UCSD-AML1 (cell line): ENCODE data around the gene PPIL1.
"Not testable (repeated sequence)": the region's sequence is repeated elsewhere in the genome, so short reads cannot be mapped to it uniquely, and the experiment has no call there.

Source experiments
- DNase-seq: peaks from one replicate; lab custom pipeline; 2025; ENCODE audit not compliant: unreplicated experiment; lab: John Stamatoyannopoulos, UW

Gene PPIL1

DNA sequence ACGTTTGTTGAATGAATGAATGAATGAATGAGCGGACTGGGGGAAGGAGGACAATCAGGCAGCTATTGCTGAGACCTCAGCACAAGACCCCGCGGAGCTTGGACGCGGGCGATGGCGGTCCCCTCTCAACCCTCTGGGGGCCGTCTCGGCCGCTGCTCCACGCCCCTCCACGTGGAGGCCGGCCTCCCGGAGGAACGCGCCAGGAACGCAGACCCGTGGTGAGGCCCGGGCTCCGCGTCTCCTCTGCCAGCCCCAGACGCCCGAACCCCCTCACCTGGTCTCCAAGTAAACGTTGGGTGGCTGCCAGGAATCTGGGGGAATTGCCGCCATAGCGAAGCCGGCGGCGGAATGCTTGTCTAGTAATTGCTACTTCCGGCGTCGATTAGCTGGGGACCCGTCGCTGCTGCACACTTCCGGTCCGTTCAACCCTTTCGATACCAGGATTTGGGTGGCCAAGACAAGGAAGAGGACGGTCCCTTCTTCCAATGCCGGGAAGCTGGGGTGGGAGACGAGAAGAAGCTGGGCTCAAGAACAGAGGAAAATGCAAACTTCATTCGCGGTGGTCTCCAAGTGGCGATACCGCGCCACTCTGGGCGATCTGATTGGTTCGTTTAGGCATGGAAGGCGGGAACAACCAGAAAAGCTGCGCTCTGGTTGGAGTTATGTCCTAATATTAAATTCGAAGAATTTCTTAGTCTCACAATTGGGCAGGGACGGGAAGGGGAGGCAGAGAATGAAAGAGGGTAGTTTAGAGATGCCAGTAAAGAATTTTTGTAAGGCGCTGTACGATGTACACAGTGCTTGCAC, at the start of gene PPIL1:
PPIL1 (minus strand) TSS at position 361 of the 807 bp plus-strand sequence; CDS start at position 330, 31 bp downstream.
- peak; percentile 86 for DNase-seq

DNA sequence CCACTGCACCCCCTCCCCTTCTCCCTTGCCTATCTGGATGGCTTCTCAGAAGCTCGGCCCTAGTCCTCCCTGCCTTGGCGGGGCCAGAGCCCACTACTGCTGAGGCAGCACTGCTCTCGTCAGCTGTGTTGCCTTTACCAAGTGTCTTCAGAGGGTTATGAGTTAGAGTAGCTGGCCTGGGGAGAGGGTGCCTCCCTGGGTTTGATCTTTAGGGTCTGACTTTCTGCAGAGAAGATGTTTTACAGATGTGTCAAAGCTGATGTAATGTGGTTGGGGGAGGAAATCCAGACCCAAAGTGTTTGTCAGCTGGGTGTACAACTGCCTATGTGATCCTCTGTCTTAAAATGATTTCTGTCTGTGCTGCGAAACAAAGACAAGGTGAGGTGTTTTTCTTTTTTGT, 49.5 kb upstream of the PPIL1 start:
- DNase-seq, result no peak

DNA sequence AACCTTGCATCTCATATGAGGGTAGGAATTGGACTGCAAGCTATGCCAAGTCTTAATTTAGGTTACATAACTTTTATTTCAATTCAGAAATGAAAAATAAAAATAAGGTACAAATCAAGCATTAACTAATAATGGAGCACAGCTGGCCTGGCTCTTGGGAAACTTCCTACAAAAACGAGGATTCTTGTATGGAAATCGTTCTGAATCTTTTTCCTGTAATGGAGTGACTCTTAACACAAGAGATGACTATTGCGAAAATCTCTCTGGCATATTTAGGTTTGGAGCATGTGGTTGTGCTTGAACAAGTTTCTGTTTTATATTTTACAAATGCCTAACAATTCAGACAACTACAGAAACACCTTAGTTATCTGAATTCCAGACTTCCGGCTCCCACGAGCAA, 45.9 kb upstream of the PPIL1 start:
- DNase-seq, result no peak

DNA sequence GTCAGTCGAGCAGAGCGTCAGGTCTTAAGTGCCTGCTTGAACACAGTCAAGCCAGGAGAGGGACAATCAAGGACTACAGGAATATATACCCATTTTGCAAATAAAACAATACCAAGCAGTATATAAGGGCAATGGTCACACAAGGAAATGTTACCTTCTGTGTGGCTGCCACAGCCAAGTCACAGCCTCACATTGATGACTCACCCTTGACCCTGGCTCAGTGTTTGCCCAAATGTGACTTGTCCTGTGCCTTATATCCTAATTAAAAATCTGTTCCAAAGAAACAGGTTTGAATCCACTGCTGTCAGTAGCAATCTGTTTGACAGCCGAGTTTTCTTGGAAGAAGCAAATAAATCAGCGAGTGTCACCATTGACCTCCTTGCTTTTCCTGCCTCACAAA, 45.4 kb upstream of the PPIL1 start:
- no peak for DNase-seq

DNA sequence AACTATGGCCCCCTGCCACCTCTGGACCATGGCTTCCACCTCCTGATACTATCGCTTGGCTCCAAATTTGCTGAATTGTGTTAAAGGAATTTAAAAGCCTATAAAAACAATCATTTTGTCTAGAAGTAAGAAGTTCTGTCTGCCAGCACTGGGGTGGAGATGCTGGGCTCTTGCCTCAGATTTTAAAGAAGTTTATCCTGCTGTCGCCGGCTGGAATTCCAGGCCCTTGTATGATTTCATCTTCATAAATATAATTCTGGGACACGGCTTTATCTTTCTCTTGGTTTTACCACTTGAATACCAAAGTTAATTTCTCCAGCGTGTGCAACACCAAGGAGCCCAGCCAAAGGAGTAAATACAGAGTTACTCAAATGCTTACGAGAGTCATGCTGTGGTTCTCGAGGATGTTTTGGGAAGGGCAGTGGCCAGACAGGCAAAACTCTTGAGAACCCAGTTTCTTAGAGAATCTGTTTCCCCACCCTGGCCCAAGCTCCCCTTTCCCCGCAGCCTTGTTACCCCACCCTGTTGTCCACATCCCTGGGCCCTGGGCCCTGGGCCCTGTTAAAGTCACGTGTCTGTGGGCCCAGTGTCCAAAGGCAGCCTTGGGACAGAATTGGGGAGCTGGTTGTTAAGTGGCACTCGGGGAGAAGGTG, 43.1 kb upstream of the PPIL1 start:
- no peak for DNase-seq

DNA sequence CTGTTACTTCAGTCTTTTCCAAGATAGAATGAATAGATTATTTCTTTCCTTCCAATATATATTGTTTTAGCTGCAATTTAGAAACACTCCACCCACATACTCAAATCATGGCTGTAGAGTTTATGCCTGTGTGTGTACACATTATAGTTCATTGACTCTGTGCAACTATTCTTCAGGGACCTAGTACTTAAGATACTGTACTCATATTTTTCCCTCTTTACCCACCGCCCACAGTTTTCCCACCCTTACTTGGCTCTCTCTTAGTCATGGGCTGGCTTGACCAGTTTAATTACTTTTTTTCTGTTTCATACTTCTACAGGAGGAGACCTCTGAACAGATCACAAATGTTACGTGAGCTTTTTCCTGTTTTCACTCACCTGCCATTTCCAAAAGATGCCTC, 41.5 kb upstream of the PPIL1 start:
- DNase-seq, result no peak

DNA sequence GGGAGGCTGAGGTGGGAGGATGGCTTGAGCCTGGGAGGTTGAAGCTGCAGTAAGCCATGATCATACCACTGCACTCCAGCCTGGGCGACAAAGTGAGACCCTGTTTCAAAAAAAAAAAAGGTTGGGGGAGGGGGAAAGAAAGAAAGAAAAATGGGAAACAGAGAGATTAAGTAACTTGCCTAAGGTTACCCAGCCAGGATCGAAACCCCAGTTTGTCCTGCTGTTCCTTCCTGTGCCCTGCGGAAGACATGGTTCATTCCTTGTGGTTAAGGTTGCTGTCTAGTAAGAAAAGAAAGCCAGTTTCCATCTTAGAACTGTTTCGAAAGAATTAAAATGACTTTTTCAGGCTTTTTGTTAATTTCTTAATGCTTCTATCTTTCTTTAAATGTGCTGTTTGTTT, 41.0 kb upstream of the PPIL1 start:
- no peak for DNase-seq

DNA sequence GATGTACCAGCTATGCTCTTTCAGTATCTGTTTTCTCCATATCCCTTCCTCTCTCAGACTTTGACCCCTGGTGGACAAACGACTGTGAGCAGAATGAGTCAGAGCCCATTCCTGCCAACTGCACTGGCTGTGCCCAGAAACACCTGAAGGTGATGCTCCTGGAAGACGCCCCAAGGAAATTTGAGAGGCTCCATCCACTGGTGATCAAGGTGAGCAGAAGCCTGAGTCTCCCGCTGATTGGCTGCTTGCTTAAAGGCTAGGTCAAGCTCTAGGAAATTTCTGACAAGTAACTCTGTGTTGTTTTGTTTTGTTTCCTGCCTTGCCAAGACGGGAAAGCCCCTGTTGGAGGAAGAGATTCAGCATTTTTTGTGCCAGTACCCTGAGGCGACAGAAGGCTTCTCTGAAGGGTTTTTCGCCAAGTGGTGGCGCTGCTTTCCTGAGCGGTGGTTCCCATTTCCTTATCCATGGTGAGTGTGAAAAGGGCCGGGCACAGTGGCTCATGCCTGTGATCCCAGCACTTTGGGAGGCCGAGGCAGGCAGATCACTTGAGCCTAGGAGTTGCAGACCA, 39.7 kb upstream of the PPIL1 start:
- peak; percentile 50 for DNase-seq

DNA sequence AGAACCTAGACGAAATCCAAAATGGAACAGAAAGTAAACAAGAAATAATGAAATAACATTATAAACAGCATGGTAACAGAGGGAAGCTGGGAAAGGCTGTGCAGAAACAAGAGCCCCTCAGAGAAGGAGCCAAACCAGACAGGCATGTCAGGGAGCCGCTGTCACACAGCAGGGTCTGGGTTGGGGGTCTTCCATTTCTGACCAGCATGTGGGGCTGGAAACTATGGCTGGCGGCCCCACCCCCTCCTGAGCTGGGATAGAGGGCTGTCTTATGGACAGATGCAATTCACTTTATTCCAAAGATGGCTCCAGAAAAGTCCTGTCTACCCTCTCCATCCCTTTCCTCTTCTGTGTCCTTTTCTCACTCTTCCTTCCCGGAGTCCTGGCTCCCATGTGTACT, 38.5 kb upstream of the PPIL1 start:
- no peak for DNase-seq

DNA sequence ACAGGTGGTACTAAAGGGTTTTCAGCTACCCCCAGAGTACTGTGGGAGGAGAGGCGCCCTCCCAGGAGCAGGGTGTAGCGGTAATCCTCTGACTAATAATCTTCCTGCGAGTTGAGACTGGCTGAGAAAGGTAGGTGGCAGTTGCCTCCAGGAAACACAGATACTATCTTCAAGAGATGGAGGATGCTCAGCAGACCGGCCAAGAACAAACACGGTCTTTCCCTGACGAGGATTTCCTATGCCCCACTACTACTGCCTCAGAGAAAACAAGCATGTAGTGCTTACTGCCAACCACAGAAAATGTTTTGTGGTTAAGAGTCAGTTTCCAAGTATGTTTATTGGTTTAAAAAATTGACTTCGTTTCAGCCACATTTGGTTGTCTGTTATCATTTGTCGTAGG, 38.0 kb upstream of the PPIL1 start:
- DNase-seq, result no peak

DNA sequence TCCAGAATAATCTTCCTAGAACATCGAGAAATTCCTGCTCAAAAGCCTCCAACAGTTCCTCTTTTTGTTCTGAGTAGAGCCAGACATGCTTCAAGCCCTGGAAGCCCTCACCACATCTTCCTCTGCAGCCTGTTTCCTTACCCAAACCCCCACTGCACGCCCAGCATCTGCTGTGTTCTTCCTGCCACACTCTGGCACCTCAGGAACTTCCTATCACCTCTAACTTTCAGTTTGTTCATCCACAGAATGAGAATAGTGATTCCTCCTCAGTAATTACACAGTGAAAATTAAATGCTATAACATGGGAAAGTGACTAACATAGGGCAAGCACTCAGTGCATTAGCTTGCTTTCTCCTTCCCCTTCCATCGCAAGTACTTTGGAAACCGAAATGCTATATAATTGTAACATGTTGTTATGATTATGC, 37.4 kb upstream of the PPIL1 start:
- peak; percentile 80 for DNase-seq

DNA sequence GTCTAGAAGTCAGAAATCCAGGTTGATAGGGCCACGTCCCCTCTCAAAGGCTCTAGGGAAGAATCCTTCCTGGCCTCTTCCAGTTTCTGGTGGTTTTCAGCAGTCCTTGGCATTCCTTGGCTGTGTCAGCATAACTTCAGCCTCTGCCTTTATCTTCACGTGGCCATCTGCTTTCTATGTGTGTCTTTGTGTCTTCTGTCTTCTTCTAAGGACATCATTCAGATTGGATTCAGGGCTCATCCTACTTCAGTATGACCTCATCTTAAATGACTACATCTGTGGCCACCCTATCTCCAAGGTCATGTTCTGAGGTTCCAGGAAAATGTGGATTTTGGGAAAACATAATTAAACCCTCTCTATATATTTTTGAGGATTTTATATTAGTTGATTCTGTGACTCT, 34.1 kb upstream of the PPIL1 start:
- DNase-seq, result no peak

DNA sequence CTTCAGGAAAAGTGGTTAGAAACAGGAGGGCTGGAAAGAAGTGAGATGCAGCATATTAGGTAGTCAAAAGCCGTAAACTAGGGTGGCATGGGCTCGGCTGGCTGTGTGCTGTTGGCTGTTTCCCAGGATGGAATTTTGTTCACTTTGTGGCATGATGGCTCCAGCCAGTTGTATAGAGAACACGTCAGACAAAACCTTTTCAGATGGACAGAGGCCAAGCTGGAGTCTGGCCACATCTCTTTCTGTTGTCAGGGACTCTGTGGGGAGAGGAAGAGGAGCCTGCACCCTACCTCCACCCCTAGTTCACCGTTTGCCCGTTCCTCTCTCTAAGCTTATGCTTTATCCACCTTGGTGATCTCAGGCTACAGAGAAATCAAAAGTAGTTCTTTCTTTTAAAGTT, 33.2 kb upstream of the PPIL1 start:
- DNase-seq, result no peak

DNA sequence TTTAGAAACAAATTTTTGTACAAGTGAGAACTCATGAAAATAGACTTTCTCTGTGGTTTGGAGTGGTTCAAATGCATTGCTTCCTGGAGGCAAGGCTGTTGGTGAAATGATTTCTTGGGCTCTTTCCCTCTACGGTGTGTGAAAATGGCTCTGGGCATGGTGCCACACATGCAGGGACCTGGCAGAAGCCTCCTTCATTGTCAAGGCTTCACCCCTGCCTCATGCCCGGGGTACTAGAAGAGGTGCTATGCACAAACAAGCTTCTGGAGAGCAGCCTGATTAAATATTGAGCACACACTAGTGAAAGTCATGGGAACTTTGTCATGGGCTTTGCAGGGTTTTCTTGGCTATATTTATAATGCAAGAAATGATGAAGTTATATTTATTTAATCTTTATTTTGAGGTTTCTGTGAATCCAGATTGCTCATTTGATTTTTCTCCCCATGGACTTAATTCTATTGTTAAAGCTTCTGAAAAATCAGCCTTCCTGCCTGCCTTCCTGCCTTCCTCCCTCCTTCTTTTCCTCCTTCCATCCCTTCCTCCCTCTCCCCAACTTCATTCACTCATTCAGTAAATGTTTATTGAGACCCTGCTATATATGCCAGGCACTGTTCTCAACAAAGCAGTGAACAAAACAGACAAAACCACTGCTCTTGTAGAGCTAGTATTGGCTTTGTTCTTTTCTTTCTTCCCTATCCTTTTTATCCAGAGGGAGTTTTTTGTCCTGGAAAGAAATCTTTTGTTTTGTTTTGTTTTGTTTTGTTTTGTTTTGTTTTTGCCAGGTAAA, 32.1 kb upstream of the PPIL1 start:
- DNase-seq, result peak; percentile 21

DNA sequence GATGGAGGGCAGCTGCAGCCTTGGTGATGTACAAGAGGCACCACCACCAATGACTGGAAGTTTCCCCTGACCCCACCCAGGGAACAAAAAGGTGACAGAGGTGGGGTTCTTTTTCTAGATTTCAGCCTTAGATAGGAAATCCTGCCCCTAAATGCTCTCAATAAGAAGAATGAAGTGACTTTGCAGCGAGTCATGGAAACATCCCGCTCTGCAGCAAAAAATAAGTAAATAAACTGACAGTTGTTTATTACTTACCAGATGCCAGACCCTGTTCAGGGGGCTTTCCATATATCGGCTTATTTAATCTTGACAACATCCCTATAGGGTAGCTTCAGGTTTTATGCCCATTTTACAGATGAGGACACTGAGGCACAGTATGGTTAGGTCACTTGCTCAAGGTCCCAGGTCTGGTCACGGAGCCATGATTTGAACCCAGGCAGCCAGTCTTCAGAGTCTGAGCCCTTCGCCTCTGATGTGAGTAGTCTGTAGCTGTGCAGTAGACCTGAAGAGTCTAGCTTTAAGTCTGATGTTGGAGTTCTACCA, 30.3 kb upstream of the PPIL1 start:
- no peak for DNase-seq

DNA sequence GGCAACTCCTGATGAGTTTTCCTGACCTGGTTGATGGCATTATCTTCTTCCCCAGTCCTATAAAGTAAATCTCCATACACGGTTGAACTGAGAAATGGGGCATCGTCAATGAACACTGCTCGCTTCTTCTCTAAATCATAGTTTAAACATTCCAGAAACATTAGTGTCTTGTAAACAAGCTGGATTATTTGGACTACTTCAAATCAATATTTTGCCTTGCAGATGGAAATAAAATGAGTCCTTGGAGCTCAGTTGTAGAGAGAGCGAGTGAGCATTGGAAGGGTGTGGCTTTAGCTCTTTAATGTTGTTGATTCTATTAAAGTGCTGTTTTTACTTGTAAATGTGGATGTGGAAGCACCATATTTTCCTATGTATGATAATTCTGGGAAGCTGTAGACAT, 29.5 kb upstream of the PPIL1 start:
- DNase-seq, result no peak

DNA sequence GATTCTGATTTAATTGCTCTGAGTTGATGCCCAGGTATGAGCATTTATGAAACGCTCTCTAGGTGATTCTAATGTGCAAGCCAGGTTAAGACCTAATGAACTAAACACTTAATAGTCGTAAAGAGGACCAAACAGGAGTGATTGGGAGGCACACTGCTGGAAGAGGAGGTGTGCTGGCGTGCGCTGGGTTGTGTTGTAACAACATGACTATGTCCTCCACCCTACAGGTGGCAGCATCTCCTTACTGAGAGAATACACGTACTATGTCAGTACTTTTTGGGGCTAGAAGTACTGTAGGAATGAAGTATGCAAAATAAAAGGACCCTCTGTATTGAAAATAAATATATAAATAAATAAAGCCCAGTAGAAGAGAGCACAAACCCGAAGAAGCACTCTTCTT, 23.0 kb upstream of the PPIL1 start:
- DNase-seq, result no peak

DNA sequence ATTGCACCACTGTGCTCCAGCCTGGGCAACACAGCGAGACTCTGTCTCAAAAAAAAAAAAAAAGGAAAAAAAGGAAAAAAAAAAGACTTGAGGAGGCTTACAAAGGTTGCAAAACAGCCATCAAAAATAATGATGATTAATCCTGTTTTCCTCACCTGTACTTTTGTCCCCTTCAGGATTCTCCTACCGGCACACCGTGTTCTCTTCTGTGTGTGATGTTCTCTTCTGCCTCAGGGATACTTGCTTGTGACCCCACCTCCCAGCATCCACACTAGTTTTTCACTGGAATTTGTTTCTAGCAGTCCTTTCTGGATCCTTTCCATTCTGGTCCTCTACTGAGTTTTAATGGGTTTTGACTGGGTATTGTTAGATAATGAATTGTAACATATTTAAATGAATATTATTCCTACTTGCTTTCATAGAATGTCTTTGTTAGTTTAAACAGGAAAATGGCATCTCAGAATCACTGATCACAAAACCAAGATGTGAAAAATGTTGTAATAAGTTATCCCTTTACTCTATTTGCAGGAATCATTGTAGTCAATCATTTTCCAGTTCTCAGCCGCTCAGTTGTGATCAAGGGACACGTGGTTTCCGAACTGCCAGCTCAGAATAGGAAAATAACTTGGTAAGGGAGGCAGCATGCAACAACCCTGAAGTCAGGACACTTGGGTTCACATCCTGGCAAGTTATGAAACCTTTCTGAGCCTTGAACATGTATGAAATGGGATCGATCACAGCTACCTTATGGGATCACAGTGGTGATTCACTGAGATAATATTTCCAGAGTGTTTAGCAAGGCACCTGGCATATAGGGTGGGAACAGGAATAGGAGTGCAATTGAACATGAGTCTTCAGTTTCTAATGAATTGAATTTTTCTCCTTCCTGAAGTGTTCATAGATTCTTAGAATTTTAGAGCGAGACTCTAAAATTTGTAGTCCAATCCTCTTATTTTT, 19.7 kb upstream of the PPIL1 start:
- DNase-seq, result no peak

DNA sequence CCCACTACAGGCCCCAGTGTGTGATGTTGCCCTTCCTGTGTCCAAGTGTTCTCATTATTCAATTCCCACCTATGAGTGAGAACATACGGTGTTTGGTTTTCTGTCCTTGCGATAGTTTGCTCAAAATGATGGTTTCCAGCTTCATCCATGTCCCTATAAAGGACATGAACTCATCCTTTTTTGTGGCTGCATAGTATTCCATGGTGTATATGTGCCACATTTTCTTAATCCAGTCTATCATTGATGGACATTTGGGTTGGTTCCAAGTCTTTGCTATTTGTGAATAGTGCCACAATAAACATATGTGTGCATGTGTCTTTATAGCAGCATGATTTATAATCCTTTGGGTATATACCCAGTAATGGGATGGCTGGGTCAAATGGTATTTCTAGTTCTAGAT, 16.6 kb upstream of the PPIL1 start:
- not testable (repeated sequence) for DNase-seq

DNA sequence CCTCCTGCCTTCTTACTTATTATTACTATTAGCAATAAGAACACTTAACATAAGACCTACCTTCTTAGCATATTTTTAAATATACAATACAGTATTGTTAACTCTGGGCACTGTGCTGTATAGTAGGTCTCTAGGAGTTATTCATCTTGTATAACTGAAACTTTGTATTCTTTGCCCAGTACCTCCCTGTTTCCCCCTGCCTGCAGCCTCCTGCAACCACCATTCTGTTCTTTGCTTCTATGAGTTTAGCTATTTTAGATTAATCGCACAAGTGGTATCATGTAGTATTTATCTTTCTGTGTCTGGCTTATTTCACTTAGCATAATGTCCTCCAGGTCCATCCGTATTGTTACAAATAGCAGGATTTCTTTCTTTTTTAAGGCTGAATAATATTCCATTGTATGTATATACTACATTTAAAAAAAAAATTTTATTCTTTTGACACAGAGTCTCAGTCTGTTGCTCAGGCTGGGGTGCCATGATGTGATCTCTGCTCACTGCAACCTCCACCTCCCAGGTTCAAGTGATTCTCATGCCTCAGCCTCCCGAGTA, 15.6 kb upstream of the PPIL1 start:
- no peak for DNase-seq
